Measurements from ENCODE around the gene SLC22A12. TPM values are rescaled to one million over a fixed set of nuclear protein-coding genes. Genes with fewer than 3 reads are reported as not detected.
A peak's percentile ranks its signal among the peaks of the same experiment; 100 is the strongest.

SLC22A12 gene
- total RNA-seq, 4 donors from 2014 or later = not detected

GRCh38 chr11:64643920-64644646 lies 53.1 kb downstream of the SLC22A12 start:
- Histone ChIP-seq H3K4me1 (peaks cover 16% of the 10 kb centered on the region), H3K27ac (no peak overlapping the region), H3K36me3 (no peaks in the 10 kb centered on the region), H3K27me3 (peaks cover 82% of the 10 kb centered on the region), H3K9me3 (no peaks in the 10 kb centered on the region), H3K4me3 (peak overlapping the region; percentile 37)
- DNase-seq (ENCODE audit: low spot score in 2 of 2) = no peak
- WGBS = 22% methylated on average over 9 of the region's 19 CpGs
- TF ChIP-seq POLR2A (IDR thresholded peaks at IDR 0.05) (no peak), POLR2AphosphoS5 (IDR thresholded peaks at IDR 0.05) (no peak), CTCF (IDR thresholded peaks at IDR 0.05) (no peak), EP300 (IDR thresholded peaks at IDR 0.05) (no peak)

GRCh38 chr11:64644647-64645275 lies 53.7 kb downstream of the SLC22A12 start:
- no peaks in the 10 kb centered on the region for H3K9me3 ChIP-seq
- no peak overlapping the region for H3K27ac ChIP-seq
- DNase-seq (ENCODE audit: low spot score in 2 of 2) = no peak
- H3K4me1 ChIP-seq = peaks cover 16% of the 10 kb centered on the region
- TF ChIP-seq CTCF (IDR thresholded peaks at IDR 0.05) (no peak), EP300 (IDR thresholded peaks at IDR 0.05) (no peak), POLR2AphosphoS5 (IDR thresholded peaks at IDR 0.05) (no peak), POLR2A (IDR thresholded peaks at IDR 0.05) (no peak)
- peaks cover 78% of the 10 kb centered on the region for H3K27me3 ChIP-seq
- no peaks in the 10 kb centered on the region for H3K36me3 ChIP-seq
- no peak overlapping the region for H3K4me3 ChIP-seq
- 27% methylated on average over 11 of the region's 11 CpGs for WGBS

GRCh38 chr11:64647019-64647779 lies 56.2 kb downstream of the SLC22A12 start:
- Histone ChIP-seq H3K27ac (no peak overlapping the region), H3K4me3 (no peak overlapping the region), H3K4me1 (peaks cover 16% of the 10 kb centered on the region), H3K36me3 (no peaks in the 10 kb centered on the region), H3K9me3 (no peaks in the 10 kb centered on the region), H3K27me3 (peaks cover 55% of the 10 kb centered on the region)
- DNase-seq (ENCODE audit: low spot score in 2 of 2) = no peak
- no peak for TF ChIP-seq POLR2A (IDR thresholded peaks at IDR 0.05)
- TF ChIP-seq CTCF (IDR thresholded peaks at IDR 0.05) = no peak
- TF ChIP-seq EP300 (IDR thresholded peaks at IDR 0.05) = no peak
- no peak for TF ChIP-seq POLR2AphosphoS5 (IDR thresholded peaks at IDR 0.05)
- 74% methylated on average over 9 of the region's 9 CpGs for WGBS

GRCh38 chr11:64648551-64648950 lies 57.5 kb downstream of the SLC22A12 start:
- Histone ChIP-seq H3K4me3 (no peak overlapping the region), H3K36me3 (no peaks in the 10 kb centered on the region), H3K27me3 (peaks cover 42% of the 10 kb centered on the region), H3K4me1 (peaks cover 7% of the 10 kb centered on the region), H3K9me3 (no peaks in the 10 kb centered on the region), H3K27ac (no peak overlapping the region)
- TF ChIP-seq POLR2A (IDR thresholded peaks at IDR 0.05) (no peak), POLR2AphosphoS5 (IDR thresholded peaks at IDR 0.05) (no peak), CTCF (IDR thresholded peaks at IDR 0.05) (no peak), EP300 (IDR thresholded peaks at IDR 0.05) (no peak)
- DNase-seq (ENCODE audit: low spot score in 2 of 2) = no peak
- WGBS = 95% methylated on average over 7 of the region's 9 CpGs

- Histone ChIP-seq H3K9me3 (no peaks in the 10 kb centered on the region), H3K4me3 (no peak overlapping the region), H3K27ac (no peak overlapping the region), H3K36me3 (no peaks in the 10 kb centered on the region), H3K27me3 (peaks cover 34% of the 10 kb centered on the region), H3K4me1 (peaks cover under 1% of the 10 kb centered on the region)
- DNase-seq (ENCODE audit: low spot score in 2 of 2) = no peak
- TF ChIP-seq CTCF (IDR thresholded peaks at IDR 0.05) (peak in 1 of 2 donors; percentile 20), EP300 (IDR thresholded peaks at IDR 0.05) (no peak), POLR2A (IDR thresholded peaks at IDR 0.05) (no peak), POLR2AphosphoS5 (IDR thresholded peaks at IDR 0.05) (no peak)
- 33% methylated on average over 4 of the region's 6 CpGs for WGBS
Observed at GRCh38 chr11:64649291-64649697, 58.3 kb downstream of the SLC22A12 start.

Measured in suprapubic skin (tissue), 4 donors.